Activated T-helper 2 cell treated with anti-CD3 and anti-CD28 coated beads, Interferon-gamma antibody, Interleukin-2, Interleukin-4, amounts not matched to agents 10 μg/mL and 5 μg/mL and 100 μg/mL, durations not matched to agents 14 hours and 24 hours and 36 hours (primary cell): ENCODE data around the gene NOTO. TPM values are rescaled to one million over a fixed set of nuclear protein-coding genes. Genes with fewer than 3 reads are reported as not detected.
A peak's percentile ranks its signal among the peaks of the same experiment; 100 is the strongest.

Experiments used
- DNase-seq: peaks from one replicate; pipeline ENCODE4 v3.0.0; 2021; ENCODE audit warnings: low spot score
- H3K27ac Mint-ChIP-seq: one replicate; pipeline ENCODE4 v1.8.0; 2021; ENCODE audit warnings: mixed read lengths
- H3K27me3 Mint-ChIP-seq: one replicate; pipeline ENCODE4 v1.8.0; 2021; ENCODE audit warnings: low read depth, mixed read lengths
- H3K36me3 Mint-ChIP-seq: one replicate; pipeline ENCODE4 v1.8.0; 2021; ENCODE audit warnings: low read depth, mixed read lengths
- H3K4me1 Mint-ChIP-seq: one replicate; pipeline ENCODE4 v1.8.0; 2021; ENCODE audit warnings: low read depth, mixed read lengths
- H3K4me3 Mint-ChIP-seq: one replicate; pipeline ENCODE4 v1.8.0; 2021; ENCODE audit warnings: low read depth, mild to moderate bottlenecking, moderate library complexity, mixed read lengths
- H3K9me3 Mint-ChIP-seq: one replicate; pipeline ENCODE4 v1.8.0; 2021; ENCODE audit warnings: mixed read lengths
- intact Hi-C: fragments of 100-400 bp; cut with micrococcal nuclease; formaldehyde crosslinking; loops from one replicate; pipeline ENCODE4 v1.15.1; 2023
- total RNA-seq: library from RNA; stranded (reverse); gene quantifications from 2 replicates; pipeline ENCODE4 v1.2.3, GENCODE V29; 2022

The NOTO gene
- total RNA-seq, 1 donor from 2014 or later = not detected

DNA sequence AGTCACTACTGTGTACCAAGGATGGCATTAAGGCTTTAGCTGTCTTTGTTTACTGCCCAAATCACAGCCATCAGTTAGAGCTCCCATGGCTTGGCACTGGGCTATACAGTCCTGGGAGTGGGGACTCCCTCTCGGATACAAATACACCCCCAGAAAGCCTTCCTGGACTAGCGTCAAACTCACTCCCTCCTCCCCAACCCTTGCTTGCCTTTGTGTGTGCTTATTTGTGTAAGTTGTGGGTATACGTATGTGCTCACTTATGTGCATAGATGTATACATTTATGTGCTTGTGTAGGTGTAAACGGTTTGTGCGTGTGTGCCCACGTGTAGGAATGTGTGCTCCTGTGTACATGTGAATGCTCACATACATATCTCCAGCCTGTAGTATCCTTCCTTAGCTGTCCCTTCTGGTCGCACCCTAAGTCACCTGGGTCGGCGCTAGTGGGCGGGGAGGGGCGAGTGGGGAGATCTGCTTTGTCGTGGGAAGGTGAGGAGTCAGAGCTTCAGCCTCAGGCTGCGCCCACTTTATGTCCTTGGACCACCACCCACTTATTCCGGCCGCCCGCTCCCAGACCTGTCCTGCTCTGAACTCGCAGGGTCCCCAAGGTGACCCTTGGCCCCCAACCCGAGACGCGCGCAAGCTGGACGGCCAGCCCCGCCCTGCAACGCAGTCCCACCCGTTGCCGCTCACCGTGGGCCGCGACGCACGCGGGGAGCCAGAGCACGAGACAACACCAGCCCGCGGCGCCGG lies 30.2 kb downstream of the NOTO start:
- peak; percentile 17 for DNase-seq
- no peaks in the 10 kb centered on the region for H3K27me3 Mint-ChIP-seq
- peaks cover 28% of the 10 kb centered on the region for H3K4me1 Mint-ChIP-seq
- intact Hi-C loops = loop anchor here (1.0 to 10.0 kb wide), 4 partner anchors 18 to 1222 kb away; partner anchors contain the start of genes ALMS1, INO80B, SFXN5 and SMYD5
- no peaks in the 10 kb centered on the region for H3K9me3 Mint-ChIP-seq
- H3K36me3 Mint-ChIP-seq = peaks cover 28% of the 10 kb centered on the region
- H3K4me3 Mint-ChIP-seq = peak overlapping the region; percentile 96
- H3K27ac Mint-ChIP-seq = peak overlapping the region; percentile 92

DNA sequence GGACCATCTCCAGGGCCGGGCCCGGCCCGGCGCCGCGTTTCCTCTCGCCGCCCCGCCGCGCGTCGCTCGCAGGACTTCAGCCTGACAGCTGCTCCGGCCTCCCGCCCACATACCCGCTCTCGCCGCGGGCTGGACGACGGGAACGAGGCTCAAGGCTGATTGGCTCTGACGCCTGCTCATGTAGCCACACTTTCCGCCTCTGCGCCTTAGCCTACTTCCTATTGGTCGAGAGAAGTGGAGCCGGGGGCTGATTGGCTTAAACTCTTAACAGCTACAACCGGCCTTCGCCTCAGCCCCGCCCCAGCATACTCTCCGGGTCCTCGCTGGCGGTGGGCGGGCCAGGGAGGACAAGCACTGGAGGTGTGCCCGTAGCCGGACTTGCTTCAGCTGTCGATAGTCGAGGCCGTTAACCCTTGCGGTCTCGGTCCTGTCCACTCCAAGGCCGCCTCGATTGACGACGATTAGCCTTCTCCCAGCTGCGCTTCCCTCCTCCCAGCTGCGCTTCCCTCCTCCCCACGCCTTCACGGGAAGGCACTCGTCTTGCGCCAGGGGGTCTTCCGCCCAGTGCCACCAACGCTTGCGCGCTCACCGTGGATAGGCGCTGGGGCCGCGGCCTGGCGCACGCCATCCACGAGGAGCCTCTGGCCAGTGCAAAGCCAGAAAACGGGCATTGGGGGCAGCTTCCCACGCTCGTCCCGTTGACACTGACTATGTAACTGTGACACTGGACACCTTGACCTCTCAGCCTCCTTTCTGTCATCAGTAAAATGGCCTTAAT lies 31.0 kb downstream of the NOTO start, which contains the start of gene PRADC1:
Gene PRADC1 (minus strand): TSS at position 86 of the 778 bp plus-strand sequence. CDS start 79 bp downstream, at position 7.
- H3K4me3 Mint-ChIP-seq = peak within 1 kb of the TSS; percentile 96
- H3K4me1 Mint-ChIP-seq = peaks cover 31% of the 10 kb centered on the region
- no peaks in the 10 kb centered on the region for H3K9me3 Mint-ChIP-seq
- peaks cover 32% of the 10 kb centered on the region for H3K36me3 Mint-ChIP-seq
- peak within 1 kb of the TSS; percentile 92 for H3K27ac Mint-ChIP-seq
- peak; percentile 96 for DNase-seq
- H3K27me3 Mint-ChIP-seq = no peaks in the 10 kb centered on the region
- intact Hi-C loops = loop anchor here (1.0 to 10.0 kb wide), 4 partner anchors 19 to 1221 kb away; partner anchors contain the start of genes ALMS1, INO80B, SFXN5 and SMYD5

DNA sequence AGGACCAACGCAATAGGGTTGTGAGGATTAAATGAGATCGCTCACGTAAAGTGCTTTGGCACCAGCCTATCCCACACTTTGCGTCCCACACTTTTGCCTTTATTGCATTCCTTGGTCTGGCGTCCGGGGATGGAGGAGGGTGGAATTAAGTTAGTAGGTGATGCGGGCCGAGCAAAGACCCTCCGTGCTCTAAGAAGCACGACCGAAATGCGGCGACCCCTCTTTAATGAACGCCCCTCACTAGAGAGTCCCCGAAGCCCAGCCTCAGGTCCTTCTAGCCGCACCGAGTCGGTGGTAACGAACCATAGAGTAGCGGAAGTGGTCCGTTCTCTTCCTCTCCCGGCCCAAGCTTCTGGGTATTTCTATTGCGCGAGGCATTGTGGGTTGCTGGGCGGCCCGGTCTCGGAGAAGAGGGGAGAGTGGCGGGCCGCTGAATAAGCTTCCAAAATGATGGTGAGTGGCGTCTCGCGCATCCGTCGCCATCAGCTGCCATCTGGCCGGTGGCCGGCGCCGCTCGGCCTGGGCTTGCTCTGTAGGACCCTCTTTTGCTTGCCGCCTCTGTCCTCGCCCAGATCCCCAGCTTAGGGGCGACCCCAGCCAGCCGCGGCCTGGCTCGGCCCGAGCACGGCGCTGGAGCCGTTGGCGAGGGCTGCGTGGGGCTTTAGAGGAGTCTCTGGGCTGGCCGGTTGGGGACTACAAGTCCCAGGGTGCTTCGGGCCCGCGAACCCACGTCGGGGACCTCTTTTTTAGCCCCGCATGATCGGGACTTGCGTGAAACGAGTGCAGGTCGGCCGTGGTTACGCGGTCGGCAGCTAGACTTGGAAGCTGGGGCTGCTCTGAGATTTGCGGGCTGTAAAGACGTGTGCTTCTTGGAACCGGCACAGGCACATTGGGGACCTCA lies 31.8 kb downstream of the NOTO start, which contains the start of gene CCT7:
Gene CCT7 (plus strand): TSS at position 377 of the 901 bp plus-strand sequence. CDS start 71 bp downstream, at position 448.
- Mint-ChIP-seq H3K4me1 (peaks cover 31% of the 10 kb centered on the region), H3K4me3 (peak within 1 kb of the TSS; percentile 96), H3K27me3 (no peaks in the 10 kb centered on the region), H3K9me3 (no peaks in the 10 kb centered on the region), H3K27ac (peak within 1 kb of the TSS; percentile 92), H3K36me3 (peaks cover 34% of the 10 kb centered on the region)
- intact Hi-C loops = loop anchor here (1.0 to 10.0 kb wide), 8 partner anchors 20 to 1221 kb away; partner anchors contain the start of genes ALMS1, EGR4, INO80B and SFXN5
- peak; percentile 84 for DNase-seq

DNA sequence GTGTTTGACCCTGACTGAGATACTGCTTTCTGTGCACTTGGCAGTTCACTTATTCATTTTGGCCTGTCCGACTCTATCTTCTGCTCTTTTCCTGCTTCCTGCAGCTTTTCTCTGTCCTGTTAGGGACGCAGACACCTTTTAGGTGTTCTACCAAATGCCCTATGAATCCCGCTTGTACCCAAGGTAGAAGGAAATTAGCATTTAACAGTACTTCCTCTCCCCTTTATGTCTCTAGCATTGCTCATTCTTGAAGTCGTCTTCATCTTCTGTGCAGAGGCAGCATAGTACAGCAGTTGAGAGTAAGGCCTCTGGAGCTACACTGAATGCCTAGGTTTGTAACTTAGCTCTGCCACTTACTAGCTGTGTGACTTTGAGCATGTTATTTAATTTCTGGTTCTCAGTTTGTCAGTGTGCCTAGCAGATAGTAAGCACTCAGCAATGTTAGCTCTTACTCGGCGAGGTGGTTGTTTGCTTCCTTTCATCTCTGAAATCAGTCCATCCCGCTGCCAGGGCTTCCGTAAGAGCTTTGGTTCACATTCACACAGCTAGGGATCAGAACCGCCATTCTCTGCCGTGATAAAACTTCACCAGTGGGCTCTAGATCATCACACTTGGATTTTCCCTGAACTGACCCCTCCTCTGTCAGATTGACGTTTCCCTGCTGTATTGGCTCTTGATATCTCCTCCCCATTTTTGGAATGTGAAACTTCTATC lies 33.1 kb downstream of the NOTO start:
- Mint-ChIP-seq H3K9me3 (no peaks in the 10 kb centered on the region), H3K36me3 (peaks cover 44% of the 10 kb centered on the region), H3K4me1 (peaks cover 31% of the 10 kb centered on the region), H3K27ac (peak overlapping the region; percentile 92), H3K27me3 (no peaks in the 10 kb centered on the region), H3K4me3 (peak overlapping the region; percentile 96)
- intact Hi-C loops = loop anchor here (2.0 to 10.0 kb wide), 4 partner anchors 33 to 1219 kb away; partner anchors contain the start of genes INO80B, TPRKB and WBP1
- DNase-seq = no peak

DNA sequence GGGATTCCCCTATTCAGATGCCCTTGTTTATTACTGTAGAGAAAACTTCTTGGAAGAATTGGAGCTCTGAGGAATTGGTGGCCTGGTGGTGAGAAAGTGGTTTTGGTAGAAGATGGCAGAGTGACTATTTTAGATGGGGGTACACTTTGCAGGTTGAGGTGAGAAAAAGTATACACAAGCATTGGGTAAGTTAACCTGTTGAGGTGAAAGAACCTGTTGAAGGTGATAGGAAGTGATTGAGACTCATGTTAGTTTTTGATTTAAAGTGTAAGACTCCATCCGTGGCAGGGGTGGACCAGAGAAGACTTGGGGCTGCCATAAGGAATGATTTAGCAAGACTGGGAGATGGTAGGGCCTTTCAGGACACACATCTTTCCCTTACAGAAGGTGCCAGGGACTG lies 34.8 kb downstream of the NOTO start:
- Mint-ChIP-seq H3K36me3 (peaks cover 52% of the 10 kb centered on the region), H3K4me1 (peaks cover 31% of the 10 kb centered on the region), H3K4me3 (no peak overlapping the region), H3K27me3 (no peaks in the 10 kb centered on the region), H3K27ac (no peak overlapping the region), H3K9me3 (no peaks in the 10 kb centered on the region)
- DNase-seq = no peak
- intact Hi-C loops = loop anchor here (10.0 kb wide), 1 partner anchor 1218 kb away; the partner anchor contains the start of genes INO80B and WBP1

DNA sequence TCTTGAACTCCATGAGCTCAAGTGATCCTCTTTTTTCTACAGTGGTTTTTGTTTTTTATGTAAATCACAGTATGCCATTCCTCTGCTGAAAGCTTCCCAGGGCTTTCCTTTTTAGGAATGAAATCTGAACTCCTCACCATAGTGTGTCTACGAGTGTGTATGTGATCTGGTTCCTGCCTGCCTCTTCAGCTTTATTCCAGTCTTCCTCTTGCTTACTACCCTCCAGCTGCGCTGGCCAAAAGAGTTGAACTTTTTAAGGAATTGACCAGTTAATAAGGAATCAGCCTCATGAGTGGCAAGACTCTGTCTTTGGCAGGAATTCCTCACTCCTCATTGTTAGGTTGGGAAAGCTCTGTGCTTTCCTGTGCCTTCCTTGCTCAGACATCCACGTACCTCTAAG lies 35.8 kb downstream of the NOTO start:
- H3K4me1 Mint-ChIP-seq = peaks cover 29% of the 10 kb centered on the region
- no peaks in the 10 kb centered on the region for H3K27me3 Mint-ChIP-seq
- H3K27ac Mint-ChIP-seq = no peak overlapping the region
- DNase-seq = no peak
- H3K36me3 Mint-ChIP-seq = peaks cover 56% of the 10 kb centered on the region
- H3K4me3 Mint-ChIP-seq = no peak overlapping the region
- intact Hi-C loops = loop anchor here (10.0 kb wide), 1 partner anchor 1217 kb away; the partner anchor contains the start of genes INO80B and WBP1
- H3K9me3 Mint-ChIP-seq = no peaks in the 10 kb centered on the region

DNA sequence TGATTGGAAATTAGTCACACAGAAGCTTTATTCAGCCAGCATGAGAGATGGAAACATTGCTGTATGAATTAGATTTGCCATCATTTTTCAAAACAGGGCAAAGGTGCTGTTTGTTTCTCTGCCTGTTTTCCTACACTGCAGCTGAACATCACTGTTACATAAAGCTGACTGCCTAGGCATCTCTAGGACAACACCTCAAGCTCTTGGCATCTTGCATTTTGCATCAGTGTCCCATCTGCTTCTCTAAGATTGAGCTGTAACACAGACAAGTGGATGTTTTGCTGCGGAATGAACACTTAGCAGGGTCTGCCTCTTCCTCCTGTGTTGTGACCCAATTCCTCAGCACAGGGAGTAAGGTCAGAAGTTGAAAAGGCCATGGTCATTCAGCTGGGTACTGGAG lies 36.6 kb downstream of the NOTO start:
- H3K27me3 Mint-ChIP-seq = no peaks in the 10 kb centered on the region
- no peak overlapping the region for H3K27ac Mint-ChIP-seq
- no peak overlapping the region for H3K4me3 Mint-ChIP-seq
- H3K36me3 Mint-ChIP-seq = peaks cover 63% of the 10 kb centered on the region
- DNase-seq = no peak
- intact Hi-C loops = loop anchor here (10.0 kb wide), 1 partner anchor 1216 kb away; the partner anchor contains the start of genes INO80B and WBP1
- H3K4me1 Mint-ChIP-seq = peaks cover 29% of the 10 kb centered on the region
- H3K9me3 Mint-ChIP-seq = no peaks in the 10 kb centered on the region

DNA sequence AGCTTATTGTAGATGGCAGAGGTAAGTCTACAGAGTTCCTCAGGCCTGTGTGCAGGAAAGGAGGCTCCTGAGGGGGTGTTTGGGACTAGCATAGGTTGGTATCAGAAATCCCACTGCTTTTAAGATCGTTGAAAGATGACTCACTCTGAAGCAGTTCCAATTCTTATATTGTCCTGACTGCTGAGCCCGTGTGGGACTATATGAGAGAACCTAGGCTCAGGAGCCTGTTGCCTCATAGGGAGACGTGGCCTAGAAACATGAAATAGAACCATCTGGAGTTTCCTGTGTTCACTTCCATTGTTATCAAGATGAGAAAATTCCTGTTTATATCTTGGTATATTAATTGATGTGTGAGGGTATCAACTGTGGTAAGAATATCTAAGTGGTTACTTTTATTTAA lies 37.4 kb downstream of the NOTO start:
- intact Hi-C loops = loop anchor here (10.0 kb wide), 1 partner anchor 1215 kb away; the partner anchor contains the start of genes INO80B and WBP1
- Mint-ChIP-seq H3K27ac (no peak overlapping the region), H3K4me1 (peaks cover 34% of the 10 kb centered on the region), H3K27me3 (no peaks in the 10 kb centered on the region), H3K9me3 (no peaks in the 10 kb centered on the region), H3K4me3 (no peak overlapping the region), H3K36me3 (peaks cover 68% of the 10 kb centered on the region)
- no peak for DNase-seq

DNA sequence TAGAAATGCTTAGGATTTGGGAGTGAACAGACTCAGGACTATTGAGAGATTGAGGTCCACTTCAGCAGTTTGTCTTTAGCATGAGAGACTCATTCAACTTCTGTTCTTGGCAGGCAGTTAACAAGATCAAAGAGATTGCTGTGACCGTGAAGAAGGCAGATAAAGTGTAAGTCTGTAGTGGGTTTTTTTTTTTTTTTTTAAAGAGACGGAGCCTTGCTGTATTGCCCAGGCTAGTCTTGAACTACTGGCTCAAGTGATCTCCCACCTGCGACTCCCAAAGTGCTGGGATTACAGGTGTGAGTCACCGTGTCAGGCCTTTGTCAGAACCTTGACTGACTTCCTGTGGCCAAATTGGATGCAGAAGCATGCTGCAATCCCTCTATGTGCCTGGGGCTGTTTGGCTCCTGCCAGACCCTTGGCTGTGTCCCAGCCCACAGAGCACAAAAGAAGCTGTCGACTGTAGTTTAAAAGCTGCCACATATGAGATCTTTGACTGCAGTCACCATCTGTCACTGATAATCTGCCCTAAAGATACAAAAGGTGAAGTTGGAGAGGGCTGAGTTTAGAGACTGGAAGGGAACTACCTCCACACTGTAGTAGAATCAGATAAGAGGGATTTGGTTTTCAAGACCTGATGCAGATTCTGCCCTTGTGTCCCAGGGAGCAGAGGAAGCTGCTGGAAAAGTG lies 41.7 kb downstream of the NOTO start:
- no peak overlapping the region for H3K27ac Mint-ChIP-seq
- no peaks in the 10 kb centered on the region for H3K27me3 Mint-ChIP-seq
- peaks cover 17% of the 10 kb centered on the region for H3K4me1 Mint-ChIP-seq
- H3K36me3 Mint-ChIP-seq = peaks cover 76% of the 10 kb centered on the region
- H3K9me3 Mint-ChIP-seq = no peaks in the 10 kb centered on the region
- DNase-seq = no peak
- H3K4me3 Mint-ChIP-seq = no peak overlapping the region
- intact Hi-C loops = no loop called here

DNA sequence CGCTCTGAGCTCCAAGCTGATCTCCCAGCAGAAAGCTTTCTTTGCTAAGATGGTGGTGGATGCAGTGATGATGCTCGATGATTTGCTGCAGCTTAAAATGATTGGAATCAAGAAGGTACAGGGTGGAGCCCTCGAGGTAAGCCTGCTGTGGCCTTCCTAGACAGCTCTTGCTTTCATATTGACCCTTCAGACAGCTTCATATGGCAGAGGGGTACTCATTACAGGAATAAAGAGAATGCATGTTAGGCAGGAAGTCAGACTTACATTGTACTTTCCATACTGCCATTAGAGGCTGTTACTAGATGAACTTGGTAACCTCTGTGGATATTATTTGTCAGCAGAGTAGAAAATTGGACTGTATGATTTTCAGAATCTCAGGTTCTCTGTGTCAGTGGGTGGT lies 42.2 kb downstream of the NOTO start:
- no peak overlapping the region for H3K4me3 Mint-ChIP-seq
- no peak overlapping the region for H3K27ac Mint-ChIP-seq
- intact Hi-C loops = no loop called here
- H3K36me3 Mint-ChIP-seq = peaks cover 77% of the 10 kb centered on the region
- peaks cover 17% of the 10 kb centered on the region for H3K4me1 Mint-ChIP-seq
- H3K27me3 Mint-ChIP-seq = no peaks in the 10 kb centered on the region
- DNase-seq = no peak
- no peaks in the 10 kb centered on the region for H3K9me3 Mint-ChIP-seq

DNA sequence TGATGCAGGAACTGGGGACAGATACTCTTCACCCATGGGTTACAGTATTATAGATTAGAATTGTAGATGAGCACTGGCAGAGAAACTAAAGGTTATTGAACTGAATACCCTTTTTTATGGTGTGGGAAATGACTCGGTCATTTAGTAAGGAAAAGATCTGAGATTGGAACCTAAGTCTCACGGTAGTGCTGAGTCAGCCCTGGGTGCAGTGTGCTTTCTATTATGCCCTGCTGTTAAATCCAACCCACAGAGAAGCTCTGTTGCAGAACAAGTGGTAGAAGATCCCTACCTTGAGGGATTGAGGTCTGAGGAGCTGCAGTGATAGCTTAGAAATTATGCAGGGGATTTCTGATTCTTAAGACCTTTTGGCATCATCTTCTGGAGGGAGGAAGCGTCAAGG lies 44.5 kb downstream of the NOTO start:
- no peak overlapping the region for H3K4me3 Mint-ChIP-seq
- no peaks in the 10 kb centered on the region for H3K27me3 Mint-ChIP-seq
- peaks cover 17% of the 10 kb centered on the region for H3K4me1 Mint-ChIP-seq
- no peak for DNase-seq
- H3K36me3 Mint-ChIP-seq = peaks cover 83% of the 10 kb centered on the region
- H3K9me3 Mint-ChIP-seq = no peaks in the 10 kb centered on the region
- H3K27ac Mint-ChIP-seq = no peak overlapping the region
- intact Hi-C loops = no loop called here
